Measurements from ENCODE around the gene LIM2.

- no peak for TF ChIP-seq YY1 (IDR thresholded peaks at IDR 0.05; ENCODE audit: insufficient read depth, insufficient read length)
- TF ChIP-seq ZNF274 (IDR thresholded peaks at IDR 0.05; ENCODE audit: low read depth, low read length), result no peak
These were observed 15.6 kb downstream of the LIM2 start for GRCh38 chr19:51372021-51372648.
